ENCODE results near the gene NAPSA.

DNA sequence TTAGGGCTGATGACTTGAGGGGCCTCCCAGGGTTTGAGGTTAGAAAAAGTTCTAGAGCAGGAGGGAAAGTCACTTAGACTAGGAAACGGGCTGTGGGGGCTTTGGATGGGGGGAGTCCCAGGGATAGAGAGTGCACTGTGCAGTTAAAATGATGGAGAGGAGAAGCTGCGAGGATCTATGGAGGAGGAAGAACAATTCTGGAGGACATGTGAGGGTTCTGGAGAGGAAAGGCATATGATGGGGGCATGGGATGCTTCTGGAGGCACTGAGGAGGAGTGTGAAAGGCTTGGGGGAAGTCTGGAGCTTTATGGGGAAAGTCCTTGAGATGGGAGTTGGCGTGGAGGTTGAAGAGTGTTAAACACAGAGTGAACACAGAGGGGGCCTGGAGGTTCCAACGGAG, 38.4 kb downstream of the NAPSA start:
- TF ChIP-seq EZH2 (IDR thresholded peaks at IDR 0.05; ENCODE audit: borderline replicate concordance, low read depth, low read length, severe bottlenecking) (no peak), FOS (IDR thresholded peaks at IDR 0.05; ENCODE audit: borderline replicate concordance, insufficient read depth, low read length) (no peak), POLR2A (IDR thresholded peaks at IDR 0.05; ENCODE audit: low read depth, low read length) (no peak), POLR2AphosphoS5 (IDR thresholded peaks at IDR 0.05; ENCODE audit: insufficient read depth, low read depth, low read length) (no peak), JUN (IDR thresholded peaks at IDR 0.05; ENCODE audit: borderline replicate concordance, insufficient read depth, insufficient read length, low read depth) (no peak)
- TF ChIP-seq, protein P1, sequence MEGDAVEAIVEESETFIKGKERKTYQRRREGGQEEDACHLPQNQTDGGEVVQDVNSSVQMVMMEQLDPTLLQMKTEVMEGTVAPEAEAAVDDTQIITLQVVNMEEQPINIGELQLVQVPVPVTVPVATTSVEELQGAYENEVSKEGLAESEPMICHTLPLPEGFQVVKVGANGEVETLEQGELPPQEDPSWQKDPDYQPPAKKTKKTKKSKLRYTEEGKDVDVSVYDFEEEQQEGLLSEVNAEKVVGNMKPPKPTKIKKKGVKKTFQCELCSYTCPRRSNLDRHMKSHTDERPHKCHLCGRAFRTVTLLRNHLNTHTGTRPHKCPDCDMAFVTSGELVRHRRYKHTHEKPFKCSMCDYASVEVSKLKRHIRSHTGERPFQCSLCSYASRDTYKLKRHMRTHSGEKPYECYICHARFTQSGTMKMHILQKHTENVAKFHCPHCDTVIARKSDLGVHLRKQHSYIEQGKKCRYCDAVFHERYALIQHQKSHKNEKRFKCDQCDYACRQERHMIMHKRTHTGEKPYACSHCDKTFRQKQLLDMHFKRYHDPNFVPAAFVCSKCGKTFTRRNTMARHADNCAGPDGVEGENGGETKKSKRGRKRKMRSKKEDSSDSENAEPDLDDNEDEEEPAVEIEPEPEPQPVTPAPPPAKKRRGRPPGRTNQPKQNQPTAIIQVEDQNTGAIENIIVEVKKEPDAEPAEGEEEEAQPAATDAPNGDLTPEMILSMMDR (IDR thresholded peaks at IDR 0.05; ENCODE audit: extremely low read depth in 1 of 2, insufficient read depth in 1 of 2, low read depth in 1 of 2, low read length in 2 of 2), result no peak

All from endothelial cell of umbilical vein (primary cell).